Fibroblast of the conjunctiva (primary cell): ENCODE results near the gene BATF.

ENCODE experiments used
- DNase-seq: peaks from one replicate; pipeline ENCODE4 v3.0.0-alpha.2; 2010; ENCODE audit warnings: low read depth

Gene BATF

GRCh38 chr14:75499084-75499875, 23.0 kb upstream of the BATF start:
- no peak for DNase-seq

DNA sequence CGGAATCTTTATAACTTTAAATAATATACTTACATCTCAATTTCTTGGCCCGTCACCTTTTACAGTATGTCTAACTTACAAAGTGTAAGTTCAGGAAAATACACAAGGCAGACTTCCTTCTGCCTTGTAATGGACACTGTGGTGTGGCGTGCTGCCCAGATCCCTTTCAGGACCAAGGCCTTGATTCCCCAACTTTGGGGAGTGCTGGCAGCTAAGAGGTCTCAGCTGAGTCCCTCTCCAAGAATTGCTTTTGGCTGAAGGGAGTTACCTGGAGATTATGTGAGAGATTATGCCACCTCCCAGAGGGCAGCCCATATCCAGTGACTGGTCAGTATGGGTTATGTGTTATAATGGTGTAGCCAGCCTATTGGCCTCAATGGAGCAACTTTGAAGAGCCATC, 21.2 kb upstream of the BATF start:
- no peak for DNase-seq

GRCh38 chr14:75504411-75504810, 17.9 kb upstream of the BATF start:
- no peak for DNase-seq

DNA sequence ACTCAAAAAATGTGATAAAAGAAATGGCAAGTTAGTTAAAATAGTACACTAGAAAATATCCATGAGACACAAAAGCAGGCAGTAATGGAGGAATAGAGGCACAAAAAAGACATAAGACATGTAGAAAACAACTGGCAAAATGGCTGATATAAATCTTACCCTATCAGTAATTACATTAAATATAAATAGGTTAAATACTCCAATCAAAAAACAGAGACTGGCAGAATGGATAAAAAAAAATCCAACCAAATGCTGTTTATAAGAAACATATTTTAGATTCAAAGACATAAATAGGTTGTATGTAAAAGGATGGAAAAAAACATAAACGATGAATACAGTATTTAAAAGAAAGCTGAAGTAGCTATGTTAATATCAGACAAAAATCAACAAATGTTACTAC, 15.3 kb upstream of the BATF start:
- DNase-seq: no peak

GRCh38 chr14:75510547-75510946, 11.7 kb upstream of the BATF start:
- DNase-seq: no peak

DNA sequence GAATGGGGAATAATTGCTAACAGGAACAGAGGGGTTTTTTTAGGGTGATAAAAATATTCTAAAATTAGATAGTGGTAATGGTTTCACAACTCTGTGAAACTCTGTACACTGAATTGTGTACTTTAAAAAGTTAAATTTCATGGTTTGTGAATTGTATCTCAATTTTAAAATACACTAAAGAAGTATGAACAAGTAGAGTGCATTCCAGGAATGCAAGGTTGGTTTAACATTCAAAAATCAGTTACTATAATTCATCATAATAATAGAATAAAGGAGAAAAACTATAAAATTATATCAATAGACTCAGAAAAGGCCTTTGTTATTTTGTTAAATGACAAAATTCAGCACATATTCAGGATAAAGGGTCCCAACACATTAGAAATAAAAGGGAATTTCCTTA, 11.1 kb upstream of the BATF start:
- DNase-seq: no peak

- no peak for DNase-seq
These were observed 8.2 kb upstream of the BATF start for GRCh38 chr14:75513911-75514672.

DNA sequence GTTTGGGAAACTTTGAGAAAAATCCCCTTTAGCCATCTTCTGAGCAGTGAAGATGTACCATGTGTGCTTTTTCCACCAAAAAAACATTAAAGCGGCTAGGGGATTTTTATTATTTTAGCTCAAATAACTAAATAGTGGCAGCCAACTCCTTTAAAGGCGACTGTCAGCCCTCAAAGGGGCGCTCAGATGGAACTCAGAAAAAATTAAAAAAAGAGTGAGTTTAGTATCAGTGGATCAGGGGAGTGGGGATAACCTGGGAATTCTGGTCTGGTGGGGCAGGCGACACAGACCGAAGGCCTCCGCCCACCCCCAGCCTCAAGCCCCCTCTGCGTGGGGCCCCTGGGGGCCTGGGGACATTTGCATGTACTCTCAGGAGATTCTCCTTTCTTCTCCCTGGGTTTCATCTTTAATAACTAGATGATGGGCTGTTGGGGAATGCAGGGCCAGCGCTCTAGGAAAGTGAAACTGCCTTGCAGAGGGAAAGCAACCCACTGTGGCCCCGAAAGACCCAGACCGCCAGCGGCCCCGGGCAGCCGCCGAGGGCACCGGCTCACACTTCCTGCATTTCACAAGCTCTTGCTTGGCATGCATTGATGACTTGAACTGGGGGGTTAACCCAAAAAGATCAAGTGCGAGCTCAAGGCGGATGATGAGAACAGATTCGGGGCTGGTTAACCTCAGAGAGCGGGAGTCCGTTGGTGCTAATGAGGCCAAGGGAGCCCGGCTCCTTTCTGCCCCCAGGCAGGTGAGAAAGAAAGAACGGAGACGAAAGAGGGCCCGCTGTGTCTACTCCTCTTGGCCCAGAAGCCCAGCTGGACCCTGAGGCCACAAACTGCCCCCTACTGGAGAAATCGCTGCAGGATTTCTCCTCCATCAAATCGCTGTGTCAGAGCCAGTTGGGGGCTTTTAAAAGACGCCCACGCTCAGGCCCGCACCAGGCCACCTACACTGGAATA, 7.3 kb upstream of the BATF start:
- no peak for DNase-seq

- DNase-seq: no peak
These were observed 6.7 kb upstream of the BATF start for GRCh38 chr14:75515629-75515996.

- no peak for DNase-seq
These were observed 3.6 kb upstream of the BATF start for GRCh38 chr14:75518625-75519024.

DNA sequence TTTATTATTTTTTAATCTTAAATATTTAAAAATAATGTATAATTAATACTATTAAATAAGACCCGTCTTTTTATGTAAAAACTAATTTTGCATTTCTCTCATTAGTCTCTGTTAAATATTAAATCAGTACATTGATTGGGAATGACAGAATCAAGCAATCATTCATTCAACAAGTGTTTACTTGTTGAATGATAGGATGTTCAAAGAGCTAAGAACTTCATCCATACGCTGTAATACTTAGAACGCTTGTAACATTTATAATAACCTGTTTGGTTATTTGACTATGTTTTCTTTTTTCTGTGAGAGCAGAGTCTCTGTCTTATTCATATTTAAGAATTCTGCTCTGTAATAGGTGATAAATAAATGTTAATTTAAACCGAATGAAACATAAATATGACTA, 2.9 kb upstream of the BATF start:
- no peak for DNase-seq

DNA sequence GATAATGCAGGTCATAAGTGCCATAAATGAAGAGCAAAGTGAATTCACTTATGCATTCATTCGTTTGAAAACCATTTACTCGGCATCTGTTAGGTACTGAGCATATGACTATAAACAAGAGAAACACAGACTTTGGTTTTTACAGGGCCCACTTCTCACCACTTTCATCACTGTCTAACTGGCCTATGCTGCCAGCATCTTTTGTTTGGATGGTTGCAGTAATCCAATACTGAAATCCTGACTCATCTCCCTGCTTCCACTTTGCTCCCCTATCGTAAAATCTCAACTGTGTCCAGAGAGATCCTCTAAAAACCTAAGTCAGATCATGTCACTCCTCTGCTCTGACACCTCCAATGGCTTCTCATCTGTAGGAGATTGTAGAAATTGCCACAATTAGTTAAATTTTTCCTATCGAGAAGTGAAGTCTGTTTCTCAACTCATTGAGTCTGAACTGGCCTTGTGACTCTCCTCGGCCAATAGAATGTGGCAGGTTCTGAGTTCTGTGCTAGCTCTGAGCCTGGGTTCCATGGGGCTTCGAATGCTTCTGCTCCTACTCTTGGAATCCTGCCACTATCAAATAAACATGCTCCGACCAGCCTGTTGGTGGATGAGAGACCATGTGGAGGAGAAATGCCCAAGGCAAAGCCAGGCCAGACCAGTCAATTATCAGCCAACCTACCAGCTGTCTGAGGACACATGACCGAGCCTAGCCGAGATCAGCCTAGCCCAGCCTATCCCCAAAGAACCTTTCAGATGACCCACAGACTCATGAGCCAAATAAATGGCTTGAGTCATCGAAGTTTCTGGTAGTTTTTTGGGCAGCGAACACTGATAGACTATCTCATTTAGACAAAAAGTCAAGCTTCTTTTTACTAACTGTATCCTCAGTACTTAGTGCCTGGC, 2.2 kb upstream of the BATF start:
- peak; percentile 17 for DNase-seq

- DNase-seq: no peak
These were observed 1.4 kb upstream of the BATF start for GRCh38 chr14:75520852-75521251.

- DNase-seq: no peak
These were observed 662 bp upstream of the BATF start for GRCh38 chr14:75521415-75522199.

GRCh38 chr14:75522983-75523318, 682 bp downstream of the BATF start:
- no peak for DNase-seq

GRCh38 chr14:75523771-75524171, 1.5 kb downstream of the BATF start:
- DNase-seq: no peak

- no peak for DNase-seq
These were observed 3.7 kb downstream of the BATF start for GRCh38 chr14:75525969-75526368.

GRCh38 chr14:75527449-75528163, 5.3 kb downstream of the BATF start:
- DNase-seq: no peak

DNA sequence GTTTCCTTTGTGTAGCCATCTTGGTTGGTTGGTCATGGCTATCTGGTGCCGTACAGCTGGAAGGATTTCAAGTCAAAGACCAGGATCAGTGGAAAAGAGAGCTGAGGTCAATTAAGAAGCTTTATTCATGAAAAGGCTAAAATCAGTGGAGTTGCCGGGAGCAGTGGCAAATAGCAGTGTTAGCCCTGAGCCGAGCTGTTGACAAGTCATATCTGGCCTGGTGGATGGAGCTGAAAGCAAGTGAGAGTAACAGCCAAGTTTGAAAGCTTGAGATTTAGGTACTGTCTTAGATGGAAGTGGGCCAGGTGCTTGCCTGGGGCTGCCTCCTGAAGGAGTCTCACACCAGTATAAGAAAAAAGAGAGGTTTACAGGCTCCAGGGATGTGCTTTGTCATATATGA, 9.0 kb downstream of the BATF start:
- DNase-seq: no peak

- no peak for DNase-seq
These were observed 9.5 kb downstream of the BATF start for GRCh38 chr14:75531660-75532317.
